Activated T-cell treated with anti-CD3 and anti-CD28 coated beads for 4 hours (primary cell): ENCODE measurements around the gene SLC37A2.

Source experiments
- DNase-seq: peaks from one replicate; pipeline ENCODE4 v3.0.0-alpha.2; 2020

SLC37A2 gene

DNA sequence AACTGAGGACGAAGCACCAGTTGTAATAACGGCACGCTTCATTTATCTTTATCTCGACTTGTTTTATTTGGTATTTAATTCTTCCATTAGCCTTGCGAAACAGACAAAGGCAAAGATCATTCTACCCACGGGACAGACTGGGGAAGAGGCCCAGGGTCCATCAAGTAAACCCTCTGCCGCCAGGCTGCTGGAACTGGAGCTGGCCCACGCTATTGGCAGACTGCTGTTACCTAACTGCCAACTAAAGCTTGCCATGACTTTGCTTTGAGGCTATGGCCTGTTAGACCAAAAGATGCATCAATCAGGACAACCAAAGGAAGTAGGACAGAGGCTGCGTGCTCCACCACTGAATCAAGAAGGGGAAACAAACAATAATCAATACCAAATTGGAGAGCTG lies 49.1 kb downstream of the SLC37A2 start:
- DNase-seq: no peak

DNA sequence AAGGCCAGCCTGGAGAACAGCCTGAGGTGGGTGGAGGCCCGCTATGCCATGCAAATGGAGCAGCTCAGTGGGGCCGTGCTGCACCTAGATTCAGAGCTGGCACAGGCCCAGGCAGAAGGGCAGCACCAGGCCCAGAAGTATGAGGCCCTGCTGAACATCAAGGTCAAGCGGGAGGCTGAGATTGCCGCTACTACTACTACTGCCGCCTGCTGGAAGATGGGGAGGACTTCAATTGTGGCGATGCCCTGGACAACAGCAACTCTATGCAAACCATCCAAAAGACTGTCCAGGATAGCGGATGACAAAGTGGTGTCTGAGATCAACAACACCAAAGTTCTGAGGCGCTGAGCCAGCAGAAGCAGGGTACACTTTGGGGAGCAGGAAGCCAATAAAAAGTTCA lies 51.4 kb downstream of the SLC37A2 start:
- DNase-seq: no peak

DNA sequence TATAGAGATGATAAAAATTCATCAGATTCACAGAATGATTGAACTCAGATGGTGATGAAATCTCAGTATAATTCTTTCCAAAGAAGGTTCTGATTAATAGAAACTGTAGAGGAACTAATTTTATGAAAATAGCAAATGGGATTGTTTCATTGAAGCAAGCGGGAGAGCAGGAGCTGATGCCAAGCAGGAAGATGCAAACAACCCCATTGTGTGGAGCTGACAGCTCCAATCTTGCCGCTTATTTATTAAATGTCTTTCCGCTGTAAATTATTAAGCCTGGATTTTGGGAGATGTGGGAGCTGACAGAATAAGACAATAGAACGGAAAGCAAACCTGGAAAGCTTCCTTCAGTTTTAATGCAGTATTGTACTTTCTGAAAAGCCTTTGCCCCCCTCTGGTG lies 54.3 kb downstream of the SLC37A2 start:
- no peak for DNase-seq

DNA sequence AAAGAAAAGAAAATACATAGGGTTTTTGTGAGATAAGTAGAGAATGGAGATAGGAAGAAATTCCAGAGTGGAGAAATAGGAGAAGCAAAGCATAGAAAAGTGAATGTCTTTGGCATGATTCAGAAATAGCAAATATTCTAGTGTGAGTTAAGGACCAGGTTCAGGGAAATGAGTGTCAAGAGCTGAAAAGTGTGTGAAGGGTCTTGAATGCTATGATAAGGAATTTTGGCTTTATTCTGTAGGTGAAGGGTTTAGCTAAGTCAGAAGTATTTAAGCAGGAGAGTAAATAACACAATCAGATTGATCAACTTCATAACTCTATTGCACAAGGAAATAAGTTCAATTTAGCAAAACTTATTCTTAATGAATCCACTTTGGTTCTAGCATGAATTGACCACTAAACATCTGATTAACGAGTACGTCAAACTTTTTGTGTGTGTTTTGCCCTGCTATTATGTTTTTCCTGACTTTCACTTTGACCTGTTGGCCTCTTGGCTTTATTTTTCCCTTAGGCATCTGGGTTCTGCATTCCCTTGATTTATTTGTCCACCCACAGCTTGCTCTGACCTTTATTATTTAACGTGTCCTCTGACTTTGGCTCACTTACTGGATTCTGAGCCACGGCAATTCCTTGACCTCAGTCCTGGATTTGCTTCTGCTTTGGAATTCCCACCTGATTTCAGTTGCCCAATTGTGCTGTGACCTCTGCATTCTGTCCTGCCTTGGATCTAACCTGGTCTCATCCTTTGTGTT lies 60.3 kb downstream of the SLC37A2 start:
- DNase-seq: no peak

DNA sequence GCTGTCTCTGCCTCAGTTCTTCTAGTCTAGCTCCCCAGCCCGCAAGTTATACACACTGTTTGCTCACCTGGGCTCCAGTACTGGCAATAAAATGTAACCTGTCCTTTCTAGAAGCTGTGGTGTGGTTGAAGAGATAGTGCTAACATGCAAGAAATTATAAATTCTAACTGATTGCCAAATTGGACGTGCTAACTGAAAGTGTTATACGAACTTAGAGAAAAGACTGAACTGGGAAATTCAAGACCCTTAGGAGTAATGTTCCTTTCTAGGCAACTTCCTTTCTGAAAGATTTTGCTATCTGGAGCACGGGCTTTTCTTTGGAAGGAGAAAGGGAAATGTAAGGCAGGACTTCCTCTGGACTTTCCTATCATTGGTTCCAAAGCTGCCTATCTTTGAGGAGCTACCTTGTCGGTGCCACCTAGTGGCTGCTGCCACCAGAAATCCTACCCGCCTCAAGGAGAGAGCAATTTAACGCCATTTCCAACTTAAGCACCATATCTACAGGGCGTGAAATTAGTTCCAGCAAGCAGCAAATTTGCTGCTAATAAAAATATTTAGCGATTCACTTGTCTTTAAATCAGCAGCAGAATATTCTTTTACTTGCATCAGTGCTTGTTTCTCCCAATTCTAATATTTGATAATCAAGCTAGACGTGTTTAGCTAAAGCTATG lies 61.0 kb downstream of the SLC37A2 start:
- no peak for DNase-seq

DNA sequence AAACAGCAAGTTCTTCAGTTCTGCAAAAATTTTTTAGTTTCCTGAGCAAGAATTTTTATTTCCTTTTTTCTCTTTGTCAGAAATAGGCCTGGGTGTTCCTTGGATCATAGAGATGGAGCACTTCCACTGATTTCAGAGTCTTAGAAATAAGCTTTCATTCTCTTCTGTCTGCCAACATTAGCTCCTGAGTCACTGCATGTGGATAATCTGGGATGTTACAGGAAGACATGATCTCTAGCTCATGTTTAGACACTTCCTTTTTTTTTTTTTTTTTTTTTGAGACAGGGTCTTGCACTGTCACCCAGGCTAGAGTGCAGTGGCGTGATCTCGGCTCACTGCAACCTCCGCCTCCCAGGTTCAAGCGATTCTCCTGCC lies 61.5 kb downstream of the SLC37A2 start:
- DNase-seq: no peak

DNA sequence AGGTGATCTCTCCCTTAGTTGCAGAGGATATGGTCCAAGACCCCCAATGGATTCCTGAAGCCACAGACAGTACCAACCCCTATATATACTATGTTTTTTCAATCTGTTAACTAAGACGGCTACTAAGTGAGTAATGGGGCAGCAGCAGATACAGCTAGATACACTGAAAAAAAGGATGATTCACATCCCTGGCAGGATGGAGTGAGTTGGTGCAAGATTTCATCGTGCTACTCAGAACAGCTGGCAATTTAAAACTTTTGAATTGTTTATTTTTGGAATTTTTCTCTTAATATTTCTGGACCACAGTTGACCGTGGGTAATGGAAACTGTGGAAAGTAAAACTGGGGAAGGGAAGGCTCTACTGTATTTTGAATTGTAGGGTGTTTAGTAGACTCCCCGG lies 65.3 kb downstream of the SLC37A2 start:
- DNase-seq: no peak

DNA sequence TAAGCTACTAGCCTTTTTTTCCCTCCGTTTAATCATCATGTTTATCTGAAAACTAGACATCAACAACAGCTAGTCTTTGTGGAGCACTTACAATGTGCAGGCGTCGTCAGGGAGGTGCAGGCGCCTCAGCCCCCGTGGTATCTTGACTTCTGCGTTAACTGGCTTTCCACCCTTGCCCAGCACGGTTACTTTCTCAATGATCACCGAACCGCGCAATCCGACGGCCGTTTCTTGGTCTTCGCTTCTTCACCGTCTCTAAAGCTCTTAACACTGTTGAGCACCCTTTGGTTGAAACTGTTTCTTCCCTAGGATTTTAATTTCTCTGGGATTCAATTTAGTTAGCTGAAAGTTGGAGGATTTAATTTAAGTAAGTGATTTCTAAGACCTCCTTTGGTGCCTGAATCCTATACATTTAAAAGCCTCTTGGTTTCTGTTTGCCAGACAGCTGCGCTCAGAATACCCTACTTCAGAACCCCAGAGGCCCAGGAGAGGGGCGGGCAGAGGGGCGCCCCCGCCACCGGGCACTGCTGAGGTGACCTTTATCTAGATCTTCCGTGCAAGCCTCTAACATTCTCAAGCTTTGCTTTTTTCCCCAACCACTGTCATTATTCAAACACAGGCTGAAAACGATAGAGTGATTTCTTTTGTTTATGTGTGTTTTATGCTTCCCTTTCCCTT lies 66.3 kb downstream of the SLC37A2 start:
- no peak for DNase-seq

DNA sequence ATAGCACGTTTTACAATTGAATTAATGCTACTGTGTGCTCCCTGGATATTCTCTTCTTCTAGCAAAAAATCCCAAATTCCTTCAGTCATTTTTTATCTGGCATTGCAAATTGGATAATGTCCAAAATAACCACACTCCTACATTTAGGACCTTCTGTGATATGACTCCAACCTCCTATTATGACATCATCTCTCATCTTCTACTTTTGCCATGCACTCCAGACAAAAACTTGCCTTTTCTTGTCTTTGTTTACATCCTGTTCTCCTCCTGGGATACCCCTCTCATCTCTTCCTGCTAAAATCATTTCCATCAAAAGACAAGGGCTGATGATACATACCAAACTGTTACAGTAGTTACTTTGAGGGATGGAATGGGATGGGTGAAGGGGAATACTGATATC lies 69.0 kb downstream of the SLC37A2 start:
- no peak for DNase-seq

DNA sequence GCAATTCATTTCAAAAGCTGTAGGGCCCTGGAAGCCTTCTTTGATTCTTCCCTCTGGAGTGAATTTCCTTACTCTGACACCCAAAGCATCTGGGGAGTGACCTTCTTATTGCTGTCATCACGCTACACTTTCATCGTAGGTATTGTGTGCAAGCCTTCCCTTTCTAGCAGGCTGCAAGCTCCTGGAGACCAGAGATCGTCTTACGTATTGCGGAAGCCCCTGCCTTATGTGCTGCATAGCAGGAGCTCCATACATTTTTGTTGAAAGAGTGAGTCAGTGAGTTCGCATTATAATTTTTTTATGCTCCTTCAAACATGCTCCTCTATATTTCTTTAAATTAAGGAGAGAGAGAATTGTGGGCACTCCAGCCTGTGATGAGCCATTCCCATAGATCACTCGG lies 69.5 kb downstream of the SLC37A2 start:
- no peak for DNase-seq

DNA sequence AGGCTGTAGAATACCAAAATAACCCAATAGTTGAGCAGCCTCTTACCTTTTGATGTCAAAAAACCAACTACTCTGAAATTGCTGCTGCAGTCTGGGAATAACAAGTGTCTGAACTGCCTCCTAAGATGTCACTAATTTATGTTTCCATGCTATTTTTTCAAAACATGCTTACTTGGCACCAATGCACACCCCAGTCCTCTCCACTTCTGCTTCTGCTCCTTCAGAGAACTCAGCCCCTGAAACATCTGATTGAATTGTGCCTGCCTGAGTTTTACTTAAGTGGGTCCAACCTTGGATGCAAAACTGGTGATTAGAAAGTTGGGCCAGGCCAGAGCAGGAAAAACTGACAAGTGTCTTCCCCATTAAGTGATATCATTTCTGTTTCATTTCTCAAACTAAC lies 72.9 kb downstream of the SLC37A2 start:
- DNase-seq: no peak

DNA sequence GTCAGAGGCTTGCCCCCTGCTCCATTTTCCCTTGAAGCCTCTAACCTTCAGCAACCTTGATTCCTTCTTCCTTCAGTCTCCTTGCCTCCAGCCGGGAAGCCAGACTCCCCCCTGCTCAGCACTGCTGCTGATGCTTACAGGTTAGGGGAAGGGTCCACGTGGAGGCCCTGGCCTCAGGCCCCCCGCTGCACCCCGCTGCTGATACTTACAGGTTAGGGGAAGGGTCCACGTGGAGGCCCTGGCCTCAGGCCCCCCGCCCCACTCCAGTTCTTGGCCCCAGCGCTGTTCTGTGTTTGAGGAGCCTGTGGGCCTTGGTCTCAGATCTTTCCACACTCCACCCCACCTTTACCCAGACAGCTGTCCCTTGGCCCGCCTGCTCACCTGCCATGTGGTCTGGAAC lies 75.9 kb downstream of the SLC37A2 start:
- DNase-seq: no peak

DNA sequence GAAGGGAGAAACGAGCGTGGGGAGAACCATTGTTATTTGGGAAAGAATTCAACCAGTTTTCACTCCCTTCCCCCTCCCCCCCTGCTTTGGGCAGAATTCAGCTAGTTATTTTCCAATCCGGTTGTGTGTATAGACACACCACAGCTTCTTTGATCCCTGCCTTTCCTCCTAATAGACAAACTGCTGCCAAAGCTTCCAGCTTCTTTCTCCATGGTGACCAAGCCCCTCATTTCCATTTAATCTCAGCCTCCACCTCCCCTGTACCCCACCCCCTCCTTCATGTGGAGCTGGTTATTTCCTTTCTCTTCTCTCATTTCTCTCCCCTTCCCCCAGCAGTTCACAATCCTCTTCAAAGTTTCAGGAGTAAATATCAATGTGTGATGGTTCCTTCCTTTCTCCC lies 76.7 kb downstream of the SLC37A2 start:
- no peak for DNase-seq
